DOHH2 (cell line): ENCODE data around the gene CPSF7.

Experiments
- H3F3A ChIP-seq: fragments of 200-600 bp; sonication (generic), shearing (Covaris generic); 2 replicates; pipeline ENCODE4 v1.6.0; 2016; ENCODE audit warnings: antibody characterized with exemption, mild to moderate bottlenecking; ENCODE audit not compliant: control insufficient read depth, insufficient read depth
- H3K27ac ChIP-seq: fragments of 200-600 bp; sonication (generic); 2 replicates; pipeline ENCODE4 v1.5.1; 2014; ENCODE audit warnings: low read depth, mild to moderate bottlenecking, low read length, moderate library complexity
- H3K27me3 ChIP-seq: fragments of 200-600 bp; sonication (generic); 2 replicates; pipeline ENCODE4 v1.6.1; 2014; ENCODE audit warnings: mild to moderate bottlenecking, low read length, mixed read lengths; ENCODE audit not compliant: control insufficient read depth
- H3K36me3 ChIP-seq: fragments of 200-600 bp; sonication (generic); 2 replicates; pipeline ENCODE4 v1.6.1; 2014; ENCODE audit warnings: mild to moderate bottlenecking, low read length, moderate library complexity, mixed read lengths; ENCODE audit not compliant: control insufficient read depth
- H3K4me1 ChIP-seq: fragments of 200-600 bp; sonication (generic); 2 replicates; pipeline ENCODE4 v1.6.1; 2014; ENCODE audit warnings: mild to moderate bottlenecking, low read length, mixed read lengths; ENCODE audit not compliant: control insufficient read depth
- H3K4me2 ChIP-seq: fragments of 200-600 bp; sonication (generic); 2 replicates; pipeline ENCODE4 v1.6.0; 2014; ENCODE audit warnings: mild to moderate bottlenecking, low read length, moderate library complexity
- H3K4me3 ChIP-seq: fragments of 200-600 bp; sonication (generic); 2 replicates; pipeline ENCODE4 v1.5.1; 2014; ENCODE audit warnings: mild to moderate bottlenecking, low read length, mixed read lengths
- H3K79me2 ChIP-seq: fragments of 200-600 bp; sonication (generic); 2 replicates; pipeline ENCODE4 v1.6.1; 2014; ENCODE audit warnings: mild to moderate bottlenecking, low read length, mixed read lengths; ENCODE audit not compliant: control insufficient read depth
- H3K9me2 ChIP-seq: fragments of 200-600 bp; sonication (generic); replicated peaks from 2 replicates; pipeline ENCODE4 v1.6.1; 2014; ENCODE audit warnings: mild to moderate bottlenecking, low read length, mixed read lengths; ENCODE audit not compliant: control insufficient read depth
- H3K9me3 ChIP-seq: fragments of 200-600 bp; sonication (generic); 2 replicates; pipeline ENCODE4 v1.6.1; 2014; ENCODE audit warnings: antibody characterized with exemption, low read length, mixed read lengths; ENCODE audit not compliant: control insufficient read depth, insufficient read depth
- H4K20me1 ChIP-seq: fragments of 200-600 bp; sonication (generic); 2 replicates; pipeline ENCODE4 v1.6.0; 2014; ENCODE audit warnings: low read depth, mild to moderate bottlenecking, antibody characterized with exemption, low read length, moderate library complexity; ENCODE audit not compliant: control insufficient read depth, insufficient read depth
- EZH2phosphoT487 ChIP-seq: fragments of 200-600 bp; sonication (generic); IDR thresholded peaks from 2 replicates; pipeline ENCODE4 v1.6.1; 2017; ENCODE audit warnings: borderline replicate concordance, mild to moderate bottlenecking, antibody characterized with exemption, low read length, moderate library complexity, mixed read lengths
- TF ChIP-seq, protein P1 (sequence below): fragments of 200-600 bp; sonication (generic); IDR thresholded peaks from one replicate; pipeline ENCODE4 v1.5.1; 2014; ENCODE audit warnings: antibody characterized with exemption, mild to moderate bottlenecking, low read depth, low read length; ENCODE audit not compliant: poor library complexity, severe bottlenecking

CPSF7 gene

DNA sequence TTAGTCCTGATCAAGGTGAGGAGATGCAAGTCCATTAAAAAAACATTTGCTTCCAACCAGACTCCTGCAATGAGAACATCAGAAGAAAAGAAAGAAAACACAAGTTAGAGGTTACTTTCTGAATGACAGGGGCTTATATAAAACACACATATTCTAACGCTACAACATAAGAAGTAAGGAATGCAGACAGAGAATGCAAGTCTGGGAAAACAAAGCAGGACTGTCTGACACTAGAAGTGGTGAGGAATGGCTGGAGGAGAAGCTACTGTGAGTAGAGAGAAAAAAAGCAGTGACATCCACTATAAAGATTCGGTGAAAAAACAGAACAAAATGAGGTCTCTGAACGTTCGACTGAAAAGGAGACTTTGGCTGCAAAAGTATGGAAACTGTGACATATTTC is 25.1 kb downstream of the CPSF7 start:
- H3F3A ChIP-seq = peaks cover 38% of the 10 kb centered on the region
- H3K36me3 ChIP-seq = peaks cover 85% of the 10 kb centered on the region
- no peak overlapping the region for H3K27ac ChIP-seq
- no peaks in the 10 kb centered on the region for H3K79me2 ChIP-seq
- 0 out of 2 replicates have a peak, but pooled peaks cover 4% of the 10 kb centered on the region for H4K20me1 ChIP-seq
- no peaks in the 10 kb centered on the region for H3K9me3 ChIP-seq
- TF ChIP-seq, protein P1, sequence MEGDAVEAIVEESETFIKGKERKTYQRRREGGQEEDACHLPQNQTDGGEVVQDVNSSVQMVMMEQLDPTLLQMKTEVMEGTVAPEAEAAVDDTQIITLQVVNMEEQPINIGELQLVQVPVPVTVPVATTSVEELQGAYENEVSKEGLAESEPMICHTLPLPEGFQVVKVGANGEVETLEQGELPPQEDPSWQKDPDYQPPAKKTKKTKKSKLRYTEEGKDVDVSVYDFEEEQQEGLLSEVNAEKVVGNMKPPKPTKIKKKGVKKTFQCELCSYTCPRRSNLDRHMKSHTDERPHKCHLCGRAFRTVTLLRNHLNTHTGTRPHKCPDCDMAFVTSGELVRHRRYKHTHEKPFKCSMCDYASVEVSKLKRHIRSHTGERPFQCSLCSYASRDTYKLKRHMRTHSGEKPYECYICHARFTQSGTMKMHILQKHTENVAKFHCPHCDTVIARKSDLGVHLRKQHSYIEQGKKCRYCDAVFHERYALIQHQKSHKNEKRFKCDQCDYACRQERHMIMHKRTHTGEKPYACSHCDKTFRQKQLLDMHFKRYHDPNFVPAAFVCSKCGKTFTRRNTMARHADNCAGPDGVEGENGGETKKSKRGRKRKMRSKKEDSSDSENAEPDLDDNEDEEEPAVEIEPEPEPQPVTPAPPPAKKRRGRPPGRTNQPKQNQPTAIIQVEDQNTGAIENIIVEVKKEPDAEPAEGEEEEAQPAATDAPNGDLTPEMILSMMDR = no peak
- TF ChIP-seq EZH2phosphoT487 = no peak
- no peak overlapping the region for H3K4me2 ChIP-seq
- H3K4me1 ChIP-seq = no peaks in the 10 kb centered on the region
- H3K4me3 ChIP-seq = no peak overlapping the region
- H3K27me3 ChIP-seq = no peaks in the 10 kb centered on the region
- H3K9me2 ChIP-seq = no peaks in the 10 kb centered on the region

DNA sequence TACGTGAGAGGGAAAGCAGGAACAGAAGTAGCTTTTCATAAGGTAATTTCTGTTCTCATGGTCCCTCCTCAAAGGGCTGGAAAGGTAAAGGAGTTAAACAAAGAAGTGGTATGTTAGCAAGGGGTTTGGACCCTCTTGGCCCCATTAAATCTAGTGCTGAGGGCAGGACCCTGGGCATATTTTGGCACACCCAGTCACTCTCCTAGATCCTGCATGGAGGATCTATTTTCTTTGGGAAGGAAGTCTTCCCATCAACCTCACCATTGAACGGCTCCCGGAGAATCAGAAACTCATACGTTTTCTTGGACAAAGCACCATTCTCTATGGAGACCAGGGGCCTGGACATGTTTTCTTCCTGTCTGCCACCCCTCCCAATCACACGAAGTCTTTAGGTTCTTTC is 25.7 kb downstream of the CPSF7 start:
- H3K9me2 ChIP-seq = no peaks in the 10 kb centered on the region
- TF ChIP-seq, protein P1 = no peak
- no peak for TF ChIP-seq EZH2phosphoT487
- no peak overlapping the region for H3K4me2 ChIP-seq
- no peak overlapping the region for H3K27ac ChIP-seq
- H3K79me2 ChIP-seq = no peaks in the 10 kb centered on the region
- peaks cover 80% of the 10 kb centered on the region for H3K36me3 ChIP-seq
- no peaks in the 10 kb centered on the region for H3K9me3 ChIP-seq
- H3F3A ChIP-seq = peaks cover 38% of the 10 kb centered on the region
- H3K27me3 ChIP-seq = no peaks in the 10 kb centered on the region
- no peak overlapping the region for H3K4me3 ChIP-seq
- no peaks in the 10 kb centered on the region for H3K4me1 ChIP-seq
- H4K20me1 ChIP-seq = 0 out of 2 replicates have a peak, but pooled peaks cover 4% of the 10 kb centered on the region

DNA sequence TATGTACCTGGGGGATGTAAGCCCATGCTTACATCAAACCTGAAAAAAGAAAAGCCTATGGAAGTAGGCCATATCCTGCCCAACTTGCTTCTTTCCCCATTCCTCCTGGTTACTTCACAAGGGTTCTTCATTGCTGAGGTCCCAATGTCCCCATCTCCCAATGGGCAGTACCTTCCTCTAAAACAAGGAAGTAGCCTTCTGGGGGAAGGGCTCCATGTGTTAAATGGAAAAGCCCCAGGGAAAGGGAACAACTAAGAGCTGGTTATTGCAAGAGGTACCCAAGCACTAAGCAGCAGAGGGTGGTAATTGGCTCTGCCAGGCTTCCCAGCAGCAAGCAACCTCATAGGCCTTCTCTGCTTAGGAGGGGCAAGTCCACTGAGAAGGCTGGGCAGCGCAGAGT is 26.1 kb downstream of the CPSF7 start:
- Histone ChIP-seq H4K20me1 (0 out of 2 replicates have a peak, but pooled peaks cover 4% of the 10 kb centered on the region), H3K4me1 (no peaks in the 10 kb centered on the region), H3K4me2 (no peak overlapping the region), H3K36me3 (peaks cover 77% of the 10 kb centered on the region), H3F3A (peaks cover 38% of the 10 kb centered on the region), H3K4me3 (no peak overlapping the region), H3K27ac (no peak overlapping the region), H3K27me3 (no peaks in the 10 kb centered on the region), H3K9me2 (no peaks in the 10 kb centered on the region), H3K79me2 (no peaks in the 10 kb centered on the region), H3K9me3 (no peaks in the 10 kb centered on the region)
- TF ChIP-seq EZH2phosphoT487 = no peak
- TF ChIP-seq, protein P1 = no peak

DNA sequence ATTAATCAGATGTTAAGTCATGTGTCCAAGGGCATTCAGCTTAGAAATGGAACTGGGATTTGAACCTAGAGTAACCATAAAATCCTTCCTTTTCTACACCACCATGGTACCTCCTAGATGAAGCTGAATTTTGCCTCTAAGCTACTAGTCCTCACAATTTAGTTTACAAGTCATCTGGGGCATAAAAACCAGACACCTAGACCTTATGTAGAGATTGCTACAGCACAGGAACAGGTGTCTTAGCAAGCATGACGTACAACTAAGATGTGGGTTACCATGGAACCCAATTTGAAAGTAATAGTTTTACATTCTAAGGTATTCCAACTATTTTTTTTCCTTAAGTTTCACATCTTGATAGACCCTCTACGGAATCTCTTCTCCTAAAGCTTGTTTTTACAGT is 28.2 kb downstream of the CPSF7 start:
- Histone ChIP-seq H3F3A (peaks cover 35% of the 10 kb centered on the region), H3K9me3 (no peaks in the 10 kb centered on the region), H3K9me2 (no peaks in the 10 kb centered on the region), H3K27ac (no peak overlapping the region), H3K36me3 (peaks cover 56% of the 10 kb centered on the region), H3K4me2 (no peak overlapping the region), H3K4me3 (no peak overlapping the region), H3K27me3 (no peaks in the 10 kb centered on the region), H3K79me2 (no peaks in the 10 kb centered on the region), H4K20me1 (no peaks in the 10 kb centered on the region), H3K4me1 (no peaks in the 10 kb centered on the region)
- TF ChIP-seq EZH2phosphoT487 = no peak
- TF ChIP-seq, protein P1 = no peak
